Prostate gland (tissue), 2 donors: ENCODE results near the gene CYP4F8. TPM values are rescaled to one million over a fixed set of nuclear protein-coding genes. Genes with fewer than 3 reads are reported as not detected.

Experiments used
- DNase-seq: peaks from one replicate; pipeline ENCODE4 v3.0.0-alpha.2; 2019; ENCODE audit warnings: low spot score
- H3K27ac ChIP-seq, 2 donors: fragments of 200-600 bp; sonication (generic); 2 replicates each; pipeline ENCODE4 v1.5.1; 2017 to 2019
- H3K27me3 ChIP-seq: fragments of 200-600 bp; sonication (generic); replicated peaks from 2 replicates; pipeline ENCODE4 v1.5.1; 2019; ENCODE audit not compliant: insufficient read depth
- H3K36me3 ChIP-seq, 2 donors: fragments of 200-600 bp; sonication (generic); 1 replicate in 1 of 2; 2 replicates in 1 of 2; pipeline versions ENCODE4 v1.5.1 to v1.8.1; 2017 to 2019
- H3K4me1 ChIP-seq: fragments of 200-600 bp; sonication (generic); replicated peaks from 2 replicates; pipeline ENCODE4 v1.5.1; 2019
- H3K4me3 ChIP-seq, 2 donors: fragments of 200-600 bp; sonication (generic); 2 replicates each; pipeline ENCODE4 v1.5.1; 2017 to 2019
- H3K9me3 ChIP-seq: fragments of 200-600 bp; sonication (generic); 2 replicates; pipeline ENCODE4 v1.5.1; 2017
- CTCF ChIP-seq, 4 experiments: fragments of 200-600 bp in 2 of 4; fragments of 450-650 bp in 2 of 4; sonication (generic) in 2 of 4; IDR thresholded peaks; 1 replicate in 3 of 4; 2 replicates in 1 of 4; pipeline ENCODE4 v1.5.1; 2016 to 2019; ENCODE audit warnings: antibody characterized with exemption in 4 of 4, mild to moderate bottlenecking in 2 of 4, moderate library complexity in 2 of 4
- POLR2A ChIP-seq: fragments of 450-650 bp; IDR thresholded peaks from one replicate; pipeline ENCODE4 v1.6.1; 2016; ENCODE audit warnings: antibody characterized with exemption, mild to moderate bottlenecking
- POLR2AphosphoS5 ChIP-seq: sonication (generic); formaldehyde crosslinking; IDR thresholded peaks from one replicate; pipeline ENCODE4 v1.6.1; 2017; ENCODE audit warnings: antibody characterized with exemption
- WGBS: methylation state at CpG from one replicate; pipeline ENCODE4 v1.1.5; 2018; 5-methylcytosine and 5-hydroxymethylcytosine counted together
- intact Hi-C: fragments of 100-400 bp; cut with DNase I; formaldehyde crosslinking; loops from one replicate; pipeline ENCODE4 v1.14.2; 2022
- total RNA-seq, 2 donors: library from RNA; depleted of rRNA; stranded (reverse); fragments of >200 nt; gene quantifications; one replicate each; pipeline ENCODE4 v1.1.0, GENCODE V29; 2016

CYP4F8 gene
- total RNA-seq, 2 donors from 2014 or later: 14.9 to 67.3 TPM

- no peaks in the 10 kb centered on the region for H3K36me3 ChIP-seq
- H3K9me3 ChIP-seq: no peaks in the 10 kb centered on the region
- H3K27me3 ChIP-seq: no peaks in the 10 kb centered on the region
- intact Hi-C loops: no loop called here
- H3K4me1 ChIP-seq: no peaks in the 10 kb centered on the region
- 65% methylated on average over 4 of the region's 4 CpGs for WGBS
- H3K4me3 ChIP-seq: no peak overlapping the region
- TF ChIP-seq CTCF (IDR thresholded peaks at IDR 0.05): no peak
- no peak overlapping the region for H3K27ac ChIP-seq
- no peak for DNase-seq
These were observed 54.9 kb downstream of the CYP4F8 start for GRCh38 chr19:15669891-15670290.

GRCh38 chr19:15671237-15671821 is 56.3 kb downstream of the CYP4F8 start:
- no peak for DNase-seq
- TF ChIP-seq POLR2A (no peak), CTCF (IDR thresholded peaks at IDR 0.05) (no peak), POLR2AphosphoS5 (no peak)
- WGBS: 69% methylated on average over 5 of the region's 5 CpGs
- H3K27me3 ChIP-seq: no peaks in the 10 kb centered on the region
- H3K4me3 ChIP-seq: no peak overlapping the region
- no peaks in the 10 kb centered on the region for H3K36me3 ChIP-seq
- no peak overlapping the region for H3K27ac ChIP-seq
- no peaks in the 10 kb centered on the region for H3K9me3 ChIP-seq
- no peaks in the 10 kb centered on the region for H3K4me1 ChIP-seq
- intact Hi-C loops: no loop called here

GRCh38 chr19:15671891-15672579 is 57.0 kb downstream of the CYP4F8 start:
- intact Hi-C loops: no loop called here
- Histone ChIP-seq H3K27ac (peak overlapping the region; percentile 48 to 56), H3K4me1 (no peaks in the 10 kb centered on the region), H3K9me3 (no peaks in the 10 kb centered on the region), H3K4me3 (no peak overlapping the region), H3K36me3 (no peaks in the 10 kb centered on the region), H3K27me3 (no peaks in the 10 kb centered on the region)
- no peak for TF ChIP-seq POLR2A
- TF ChIP-seq CTCF (IDR thresholded peaks at IDR 0.05): no peak
- no peak for TF ChIP-seq POLR2AphosphoS5
- 52% methylated on average over 10 of the region's 10 CpGs for WGBS
- no peak for DNase-seq

- H3K4me1 ChIP-seq: no peaks in the 10 kb centered on the region
- DNase-seq: peak; percentile 61
- no peaks in the 10 kb centered on the region for H3K36me3 ChIP-seq
- intact Hi-C loops: no loop called here
- H3K27ac ChIP-seq: peak within 1 kb of the TSS; percentile 48 to 56
- H3K27me3 ChIP-seq: no peaks in the 10 kb centered on the region
- H3K4me3 ChIP-seq: no peak within 1 kb of the TSS
- 10% methylated on average over 5 of the region's 6 CpGs for WGBS
- H3K9me3 ChIP-seq: no peaks in the 10 kb centered on the region
- TF ChIP-seq POLR2A: peak; percentile 57
- TF ChIP-seq CTCF (IDR thresholded peaks at IDR 0.05): no peak
- peak; percentile 6 for TF ChIP-seq POLR2AphosphoS5
These were observed 57.7 kb downstream of the CYP4F8 start, which contains the start of gene CYP4F12 for GRCh38 chr19:15672580-15673175. TSS of gene CYP4F12 (plus strand) at chr19:15673087. CDS start at chr19:15673530, 443 bp downstream.
